Uterus (tissue), 2 donors: ENCODE measurements around the gene CSNK2B.

Experiments
- CTCF ChIP-seq, 4 experiments: fragments of 200-600 bp in 2 of 4; fragments of 450-650 bp in 2 of 4; sonication (generic) in 2 of 4; IDR thresholded peaks; one replicate each; pipeline ENCODE4 v1.5.1; 2016 to 2019; ENCODE audit warnings: antibody characterized with exemption in 4 of 4, mild to moderate bottlenecking in 2 of 4, moderate library complexity in 1 of 4
- POLR2A ChIP-seq, 2 donors: fragments of 450-650 bp; IDR thresholded peaks; one replicate each; pipeline ENCODE4 v1.6.1; 2016; ENCODE audit warnings: antibody characterized with exemption in 2 of 2, mild to moderate bottlenecking in 1 of 2, moderate library complexity in 1 of 2

DNA sequence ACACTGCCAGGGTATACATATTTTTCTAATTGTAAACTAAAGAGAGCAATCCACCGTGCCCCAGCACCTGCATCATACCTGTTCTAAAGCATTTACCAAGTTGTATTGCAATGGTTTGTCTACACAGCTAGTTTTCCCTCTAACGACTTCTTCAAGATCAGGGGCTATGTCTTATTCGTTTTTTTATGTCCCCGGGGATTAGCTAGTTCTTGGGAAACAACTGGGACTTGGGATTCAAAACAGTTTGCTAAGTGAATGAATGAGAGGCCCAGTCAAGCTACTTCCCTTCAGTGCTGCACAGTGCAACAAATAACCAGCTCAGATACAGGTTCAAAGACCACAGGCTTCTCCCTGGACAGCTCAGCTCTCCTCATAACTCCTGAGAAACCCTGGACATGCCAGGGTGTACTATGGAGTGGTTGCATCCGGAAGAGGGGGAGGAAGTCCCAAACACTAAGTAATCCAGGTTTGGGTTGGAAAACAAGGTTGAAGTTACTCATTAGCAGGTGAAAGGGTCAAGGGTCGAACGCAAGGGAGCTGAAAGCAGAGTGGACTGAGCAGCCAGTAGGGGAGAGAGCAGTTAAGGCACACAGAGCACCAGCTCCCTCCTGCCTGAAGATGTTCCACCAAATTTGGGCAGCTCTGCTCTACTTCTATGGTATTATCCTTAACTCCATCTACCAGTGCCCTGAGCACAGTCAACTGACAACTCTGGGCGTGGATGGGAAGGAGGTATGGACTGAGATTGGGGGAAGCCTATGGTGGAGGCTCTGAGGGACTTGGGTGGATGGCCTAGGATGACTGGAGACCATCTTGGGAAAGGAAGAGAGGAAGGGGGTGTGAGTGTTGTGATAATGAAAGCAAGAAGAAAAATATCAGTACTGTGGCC, 10.3 kb upstream of the CSNK2B start, which contains the start of gene APOM:
- TF ChIP-seq POLR2A (IDR thresholded peaks at IDR 0.05): no peak
- TF ChIP-seq CTCF (IDR thresholded peaks at IDR 0.05): no peak
